SU-DHL-6 (cell line): ENCODE results near the gene SRRM2.

Experiments
- H2AFZ ChIP-seq: fragments of 200-600 bp; sonication (generic); 2 replicates; pipeline ENCODE4 v1.6.1; 2014; ENCODE audit warnings: low read depth, mild to moderate bottlenecking, moderate library complexity, mixed read lengths, antibody characterized with exemption, low read length; ENCODE audit not compliant: severe bottlenecking
- H3F3A ChIP-seq: fragments of 200-600 bp; shearing (Covaris generic); 2 replicates; pipeline ENCODE4 v1.6.0; 2016; ENCODE audit warnings: antibody characterized with exemption, mild to moderate bottlenecking; ENCODE audit not compliant: insufficient read depth
- H3K27ac ChIP-seq: fragments of 200-600 bp; sonication (generic); 2 replicates; pipeline ENCODE4 v1.5.1; 2016; ENCODE audit warnings: low read depth, mild to moderate bottlenecking, low read length, moderate library complexity, mixed read lengths
- H3K27me3 ChIP-seq: fragments of 200-600 bp; sonication (generic), shearing (Covaris generic); 2 replicates; pipeline ENCODE4 v1.6.0; 2014; ENCODE audit warnings: mild to moderate bottlenecking, low read length
- H3K36me3 ChIP-seq: fragments of 200-600 bp; sonication (generic); 2 replicates; pipeline ENCODE4 v1.6.1; 2014; ENCODE audit warnings: mild to moderate bottlenecking, low read length, mixed read lengths
- H3K4me2 ChIP-seq: fragments of 300-600, 200-600 bp; shearing (Covaris generic), sonication (generic); 2 replicates; pipeline ENCODE4 v1.6.0; 2014; ENCODE audit warnings: low read length, low read depth, mild to moderate bottlenecking; ENCODE audit not compliant: poor library complexity, severe bottlenecking
- H3K4me3 ChIP-seq: fragments of 200-600 bp; sonication (generic); 2 replicates; pipeline ENCODE4 v1.5.1; 2014; ENCODE audit warnings: antibody characterized with exemption, low read length, mild to moderate bottlenecking, mixed read lengths; ENCODE audit not compliant: insufficient read depth, poor library complexity, severe bottlenecking
- H3K79me2 ChIP-seq: fragments of 200-600 bp; sonication (generic); 2 replicates; pipeline ENCODE4 v1.6.1; 2014; ENCODE audit warnings: mild to moderate bottlenecking, low read length, moderate library complexity; ENCODE audit not compliant: insufficient read depth
- H3K9ac ChIP-seq: fragments of 200-600 bp; sonication (generic); 2 replicates; pipeline ENCODE4 v1.7.0; 2014; ENCODE audit warnings: mild to moderate bottlenecking, low read length
- H3K9me2 ChIP-seq: fragments of 200-600 bp; sonication (generic); replicated peaks from 2 replicates; pipeline ENCODE4 v1.6.1; 2014; ENCODE audit warnings: low read length; ENCODE audit not compliant: insufficient read depth
- H3K9me3 ChIP-seq: fragments of 200-600 bp; sonication (generic); 2 replicates; pipeline ENCODE4 v1.6.1; 2014; ENCODE audit warnings: low read length, mixed read lengths; ENCODE audit not compliant: insufficient read depth
- H4K20me1 ChIP-seq: fragments of 200-600 bp; sonication (generic); 2 replicates; pipeline ENCODE4 v1.6.1; 2014; ENCODE audit warnings: low read depth, mild to moderate bottlenecking, antibody characterized with exemption, low read length, moderate library complexity, mixed read lengths
- CTCF ChIP-seq: fragments of 200-600 bp; sonication (generic); IDR thresholded peaks from one replicate; pipeline ENCODE4 v1.5.1; 2017; ENCODE audit warnings: antibody characterized with exemption, mild to moderate bottlenecking, low read length, moderate library complexity; ENCODE audit not compliant: insufficient read depth, poor library complexity, severe bottlenecking
- EZH2phosphoT487 ChIP-seq: fragments of 200-600 bp; sonication (generic), shearing (Covaris generic); conservative IDR thresholded peaks from 2 replicates; pipeline ENCODE4 v1.6.1; 2018; ENCODE audit warnings: mild to moderate bottlenecking, antibody characterized with exemption, low read length, moderate library complexity, mixed read lengths

Gene SRRM2

GRCh38 chr16:2728034-2728433 is 24.4 kb upstream of the SRRM2 start:
- no peaks in the 10 kb centered on the region for H3K9me2 ChIP-seq
- H3F3A ChIP-seq: no peaks in the 10 kb centered on the region
- H3K9ac ChIP-seq: no peak overlapping the region
- no peaks in the 10 kb centered on the region for H3K27me3 ChIP-seq
- H3K4me2 ChIP-seq: no peak overlapping the region
- TF ChIP-seq CTCF (no peak), EZH2phosphoT487 (no peak)
- no peaks in the 10 kb centered on the region for H3K79me2 ChIP-seq
- H2AFZ ChIP-seq: no peak overlapping the region
- H3K27ac ChIP-seq: no peak overlapping the region
- no peak overlapping the region for H3K4me3 ChIP-seq
- no peaks in the 10 kb centered on the region for H3K9me3 ChIP-seq
- no peaks in the 10 kb centered on the region for H4K20me1 ChIP-seq
- H3K36me3 ChIP-seq: no peaks in the 10 kb centered on the region

DNA sequence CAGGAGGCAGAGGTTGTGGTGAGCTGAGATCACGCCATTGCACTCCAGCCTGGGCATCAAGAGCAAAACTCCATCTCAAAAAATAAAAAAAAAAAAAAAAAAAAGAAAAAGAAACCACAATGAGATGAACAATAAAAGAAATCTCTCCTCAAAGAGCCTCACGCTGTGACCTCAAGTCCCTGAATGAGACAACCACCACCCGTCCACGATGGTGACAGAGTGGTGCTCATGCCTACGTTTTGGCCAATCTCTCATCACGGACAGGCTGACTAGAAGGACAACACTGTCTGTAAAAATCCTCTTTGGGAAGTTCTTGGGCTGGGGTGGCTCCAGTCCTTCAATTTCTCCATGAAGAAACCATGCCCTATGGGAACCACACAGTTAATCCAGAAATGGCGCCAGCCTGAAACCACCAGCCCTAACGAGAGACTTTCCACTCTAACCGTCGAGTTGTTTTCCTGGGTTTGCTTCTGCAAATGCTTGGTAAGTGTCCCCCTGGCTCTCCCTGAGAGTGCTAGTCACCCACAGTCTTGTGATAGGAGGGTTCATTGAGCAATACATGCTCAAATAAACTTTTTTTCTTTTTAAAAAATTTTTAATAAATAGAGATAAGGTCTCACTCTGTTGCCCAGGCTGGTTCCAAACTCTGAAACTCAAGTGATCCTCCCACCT is 17.5 kb upstream of the SRRM2 start:
- no peak overlapping the region for H2AFZ ChIP-seq
- H3K4me3 ChIP-seq: no peak overlapping the region
- no peak for TF ChIP-seq CTCF
- TF ChIP-seq EZH2phosphoT487: no peak
- H3F3A ChIP-seq: no peaks in the 10 kb centered on the region
- no peak overlapping the region for H3K27ac ChIP-seq
- no peaks in the 10 kb centered on the region for H3K27me3 ChIP-seq
- no peaks in the 10 kb centered on the region for H4K20me1 ChIP-seq
- H3K4me2 ChIP-seq: no peak overlapping the region
- H3K9ac ChIP-seq: no peak overlapping the region
- no peaks in the 10 kb centered on the region for H3K9me3 ChIP-seq
- H3K9me2 ChIP-seq: no peaks in the 10 kb centered on the region
- H3K79me2 ChIP-seq: no peaks in the 10 kb centered on the region
- no peaks in the 10 kb centered on the region for H3K36me3 ChIP-seq

- H2AFZ ChIP-seq: no peak overlapping the region
- no peaks in the 10 kb centered on the region for H3K79me2 ChIP-seq
- no peak overlapping the region for H3K27ac ChIP-seq
- H3K36me3 ChIP-seq: no peaks in the 10 kb centered on the region
- H3K9ac ChIP-seq: no peak overlapping the region
- H3K9me2 ChIP-seq: no peaks in the 10 kb centered on the region
- no peak for TF ChIP-seq EZH2phosphoT487
- no peak for TF ChIP-seq CTCF
- H4K20me1 ChIP-seq: no peaks in the 10 kb centered on the region
- H3F3A ChIP-seq: no peaks in the 10 kb centered on the region
- no peaks in the 10 kb centered on the region for H3K9me3 ChIP-seq
- no peak overlapping the region for H3K4me2 ChIP-seq
- H3K27me3 ChIP-seq: no peaks in the 10 kb centered on the region
- no peak overlapping the region for H3K4me3 ChIP-seq
Measured at GRCh38 chr16:2736476-2737237, 15.8 kb upstream of the SRRM2 start.
